Measurements from ENCODE around the gene RPS6KB1.
"Not testable (repeated sequence)": the region's sequence is repeated elsewhere in the genome, so short reads cannot be mapped to it uniquely, and the experiment has no call there.

The RPS6KB1 gene

DNA sequence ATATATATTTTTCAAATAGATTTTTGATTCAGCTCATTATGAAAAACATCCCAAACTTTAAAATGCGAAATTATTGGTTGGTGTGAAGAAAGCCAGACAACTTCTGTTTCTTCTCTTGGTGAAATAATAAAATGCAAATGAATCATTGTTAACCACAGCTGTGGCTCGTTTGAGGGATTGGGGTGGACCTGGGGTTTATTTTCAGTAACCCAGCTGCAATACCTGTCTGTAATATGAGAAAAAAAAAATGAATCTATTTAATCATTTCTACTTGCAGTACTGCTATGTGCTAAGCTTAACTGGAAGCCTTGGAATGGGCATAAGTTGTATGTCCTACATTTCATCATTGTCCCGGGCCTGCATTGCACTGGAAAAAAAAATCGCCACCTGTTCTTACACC is 54.4 kb downstream of the RPS6KB1 start:
- not testable (repeated sequence) for DNase-seq

GRCh38 chr17:59950049-59950448 is 57.1 kb downstream of the RPS6KB1 start:
- no peak for DNase-seq

DNA sequence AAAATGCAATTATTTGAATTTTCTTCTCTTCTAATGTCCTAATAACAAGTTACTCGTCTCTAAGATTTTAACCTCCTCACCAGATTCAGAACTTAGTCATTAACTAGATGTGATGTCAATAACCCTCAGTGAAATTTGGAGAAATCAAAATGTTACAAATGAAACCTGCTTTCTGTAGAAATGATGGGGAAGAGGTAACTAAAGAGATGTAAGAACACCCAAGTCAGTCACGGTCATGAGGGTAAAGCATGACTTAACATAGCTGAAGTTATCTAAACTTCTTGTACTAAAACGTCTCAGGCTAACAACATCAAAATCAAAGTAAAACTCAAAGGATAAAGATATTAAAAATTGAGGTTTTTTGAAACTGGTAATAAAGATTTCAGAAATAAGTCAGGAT is 61.9 kb downstream of the RPS6KB1 start:
- no peak for DNase-seq

GRCh38 chr17:59959574-59959973 is 66.7 kb downstream of the RPS6KB1 start:
- DNase-seq = not testable (repeated sequence)

DNA sequence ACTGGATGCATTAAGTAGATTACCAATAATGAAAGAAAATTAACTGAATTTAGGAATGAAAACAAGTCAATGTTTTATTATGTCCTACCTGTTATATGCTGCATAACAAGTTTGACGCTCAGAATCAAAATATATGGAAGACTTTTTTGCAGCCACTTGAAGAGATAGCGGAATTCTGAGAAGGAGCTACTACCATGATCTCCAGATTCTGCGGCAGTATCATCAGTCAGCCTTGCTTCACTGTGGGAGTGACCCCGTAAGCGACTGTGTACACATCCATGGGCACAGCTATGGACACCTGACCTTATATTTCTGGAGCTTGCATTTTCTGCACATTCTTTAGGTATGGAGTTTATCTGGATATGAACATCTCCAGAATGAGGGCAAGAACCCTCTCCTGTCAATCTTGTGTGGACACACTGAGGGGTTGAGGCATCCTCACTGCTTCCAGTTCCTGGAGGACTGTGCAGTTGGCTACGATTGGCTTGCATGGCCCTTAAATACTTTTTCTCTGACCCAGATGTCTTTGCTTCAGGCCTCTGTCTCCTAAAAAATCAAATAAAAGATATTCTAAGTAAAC is 69.9 kb downstream of the RPS6KB1 start:
- no peak for DNase-seq

DNA sequence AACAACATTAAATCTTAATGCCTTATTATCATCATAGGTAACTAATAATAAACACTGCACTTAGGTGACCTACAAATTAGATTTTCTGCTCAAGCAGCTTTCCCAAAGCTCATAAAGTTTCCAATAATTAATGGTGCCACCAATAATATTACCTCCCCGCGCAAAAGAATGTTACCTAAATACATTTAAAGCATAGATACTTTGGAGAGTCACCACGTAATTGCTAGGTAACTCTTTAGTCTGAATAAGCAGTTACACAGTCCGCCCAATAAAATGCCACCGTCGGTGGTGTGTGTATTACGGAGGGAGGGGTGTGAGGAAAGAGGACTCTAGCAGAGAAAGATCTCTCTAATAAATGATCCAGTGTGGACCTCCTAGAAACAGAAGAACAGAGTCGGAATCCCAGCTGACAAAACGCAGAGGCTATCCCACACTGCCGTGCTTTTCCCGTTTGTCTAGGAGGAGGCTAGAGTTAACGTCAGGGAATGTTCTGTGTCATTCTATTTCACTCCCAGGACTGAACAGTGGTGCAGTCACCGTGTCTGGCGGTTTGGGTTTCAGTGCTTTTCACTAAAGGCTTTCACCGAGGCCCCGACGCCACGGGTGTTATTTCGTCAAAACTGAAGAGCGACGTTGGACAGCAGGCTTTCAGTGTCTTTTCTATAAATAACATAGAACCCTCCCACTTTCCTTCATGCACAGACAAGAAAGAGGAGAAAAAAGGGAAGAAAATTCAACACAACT is 71.0 kb downstream of the RPS6KB1 start:
- DNase-seq = peak; percentile 68

DNA sequence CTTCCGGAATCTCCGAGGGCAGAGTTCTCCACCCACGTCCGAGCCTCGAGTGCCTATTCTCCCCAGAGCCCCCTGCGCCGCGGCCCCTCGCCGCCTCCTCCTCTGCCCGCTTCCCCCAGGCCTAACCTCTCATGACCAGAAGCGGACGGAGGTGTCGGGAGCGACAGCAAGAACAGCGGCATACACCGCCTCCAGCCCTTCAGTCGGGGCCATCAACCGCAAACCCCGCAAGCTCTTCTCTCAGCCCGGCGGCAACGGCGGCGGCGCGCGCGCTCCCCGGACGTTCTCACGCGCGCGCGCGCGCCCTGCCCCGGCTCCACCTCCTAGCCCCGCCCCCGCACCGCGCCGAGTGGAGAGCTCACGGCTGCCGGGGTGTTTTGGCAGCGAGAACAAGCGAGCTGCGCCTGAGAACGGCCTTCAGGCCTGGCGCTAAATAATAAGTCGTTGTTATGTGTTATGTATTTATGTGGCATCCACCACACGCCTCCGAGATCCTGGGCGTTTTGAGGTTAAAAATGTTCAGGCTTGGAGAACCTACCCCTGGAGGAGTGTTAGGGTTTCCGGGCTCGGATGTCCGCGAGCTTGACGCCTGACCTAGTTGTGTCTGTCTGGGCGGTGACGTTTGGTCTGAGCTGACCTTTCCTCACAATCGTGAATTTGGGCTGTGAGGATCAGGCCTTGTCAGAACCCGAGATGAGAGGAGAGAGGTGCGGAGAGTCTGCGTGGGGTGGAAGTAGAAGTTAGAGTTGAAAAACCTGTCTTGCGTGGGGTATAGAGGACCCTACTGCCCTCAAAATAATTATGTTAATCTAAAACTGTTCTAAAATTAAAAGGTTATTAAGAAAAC is 71.8 kb downstream of the RPS6KB1 start, which contains the start of gene RNFT1:
TSS of gene RNFT1 (minus strand) at position 259 of the 847 bp plus-strand sequence. CDS start at position 182, 77 bp downstream.
- peak; percentile 92 for DNase-seq

- not testable (repeated sequence) for DNase-seq
Observed at GRCh38 chr17:59971771-59972170, 78.8 kb downstream of the RPS6KB1 start.

GRCh38 chr17:59972778-59973177 is 79.9 kb downstream of the RPS6KB1 start:
- DNase-seq = no peak

DNA sequence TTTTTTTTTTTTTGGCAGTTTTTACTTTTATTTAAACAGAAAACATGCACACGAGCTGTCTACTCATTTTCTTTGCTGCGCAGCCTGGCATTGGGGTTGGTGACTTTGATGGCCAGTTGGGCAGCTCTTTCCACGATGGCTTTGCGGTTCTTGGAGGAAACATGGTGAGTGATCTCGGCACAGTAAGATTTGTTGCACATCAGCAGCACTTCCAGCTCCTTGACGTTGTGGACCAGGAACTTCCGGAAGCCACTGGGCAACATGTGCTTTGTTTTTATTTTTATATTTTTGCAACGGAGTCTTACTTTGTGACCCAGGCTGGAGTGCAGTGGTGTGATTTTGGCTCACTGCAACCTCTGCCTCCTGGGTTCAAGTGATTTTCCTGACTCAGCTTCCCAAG is 80.6 kb downstream of the RPS6KB1 start:
- DNase-seq = not testable (repeated sequence)

GRCh38 chr17:59975166-59975565 is 82.2 kb downstream of the RPS6KB1 start:
- DNase-seq = not testable (repeated sequence)

- not testable (repeated sequence) for DNase-seq
Observed at GRCh38 chr17:59996608-59997007, 103.7 kb downstream of the RPS6KB1 start.
